Mesothelial cell of epicardium (in vitro differentiated cells): ENCODE measurements around the gene GALNT10. TPM values are rescaled to one million over a fixed set of nuclear protein-coding genes. Genes with fewer than 3 reads are reported as not detected.

Experiments
- DNase-seq, 2 experiments: peaks; one replicate each; pipeline ENCODE4 v3.0.0; 2021; ENCODE audit warnings: low spot score in 2 of 2; ENCODE audit not compliant: unreplicated experiment in 2 of 2
- H3K27ac Mint-ChIP-seq: 2 replicates; pipeline ENCODE4 v1.8.0; 2021; ENCODE audit warnings: mixed read lengths
- H3K27me3 Mint-ChIP-seq: 2 replicates; pipeline ENCODE4 v1.8.0; 2021; ENCODE audit warnings: low read depth, mixed read lengths
- H3K36me3 Mint-ChIP-seq: 2 replicates; pipeline ENCODE4 v1.8.0; 2021; ENCODE audit warnings: mixed read lengths
- H3K4me1 Mint-ChIP-seq: 2 replicates; pipeline ENCODE4 v1.8.0; 2021; ENCODE audit warnings: mixed read lengths
- H3K4me3 Mint-ChIP-seq: 2 replicates; pipeline ENCODE4 v1.8.0; 2021; ENCODE audit warnings: mild to moderate bottlenecking, moderate library complexity, mixed read lengths
- H3K9me3 Mint-ChIP-seq: 2 replicates; pipeline ENCODE4 v1.8.0; 2021; ENCODE audit warnings: mixed read lengths
- total RNA-seq: library from RNA; stranded (reverse); gene quantifications from 3 replicates; pipeline ENCODE4 v1.2.1, GENCODE V29; 2021
- TF ChIP-seq, protein P1 (sequence below): fragments of 200-600 bp; sonication (generic); IDR thresholded peaks from one replicate; pipeline ENCODE4 v1.5.0; 2021; ENCODE audit warnings: antibody characterized with exemption; ENCODE audit not compliant: unreplicated experiment

GALNT10 gene
- total RNA-seq, 1 donor from 2014 or later = 13.9 TPM

DNA sequence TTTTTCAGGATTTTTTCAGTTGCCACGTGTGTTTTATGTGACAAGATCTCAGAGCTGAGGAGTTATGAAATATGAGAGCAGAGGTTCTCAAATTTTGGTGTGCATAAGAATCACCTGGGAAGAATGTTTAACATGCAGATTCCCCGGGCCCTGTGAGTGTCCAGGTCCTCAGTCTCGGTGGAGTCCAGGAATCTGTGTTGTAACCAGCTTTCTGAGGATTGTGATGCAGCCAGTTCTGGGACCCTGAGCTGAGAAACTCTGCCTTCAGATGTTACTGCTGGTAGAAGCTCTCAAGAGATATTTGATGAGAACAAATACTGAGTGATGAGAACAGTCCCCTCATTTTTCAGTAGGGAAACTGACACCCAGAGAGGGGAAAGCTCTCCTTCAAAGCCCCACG, 152.4 kb downstream of the GALNT10 start:
- Mint-ChIP-seq H3K9me3 (no peaks in the 10 kb centered on the region), H3K4me3 (no peak overlapping the region), H3K27ac (peak overlapping the region; percentile 78), H3K36me3 (no peaks in the 10 kb centered on the region), H3K27me3 (no peaks in the 10 kb centered on the region), H3K4me1 (peaks cover 28% of the 10 kb centered on the region)
- DNase-seq = no peak
- TF ChIP-seq, protein P1, sequence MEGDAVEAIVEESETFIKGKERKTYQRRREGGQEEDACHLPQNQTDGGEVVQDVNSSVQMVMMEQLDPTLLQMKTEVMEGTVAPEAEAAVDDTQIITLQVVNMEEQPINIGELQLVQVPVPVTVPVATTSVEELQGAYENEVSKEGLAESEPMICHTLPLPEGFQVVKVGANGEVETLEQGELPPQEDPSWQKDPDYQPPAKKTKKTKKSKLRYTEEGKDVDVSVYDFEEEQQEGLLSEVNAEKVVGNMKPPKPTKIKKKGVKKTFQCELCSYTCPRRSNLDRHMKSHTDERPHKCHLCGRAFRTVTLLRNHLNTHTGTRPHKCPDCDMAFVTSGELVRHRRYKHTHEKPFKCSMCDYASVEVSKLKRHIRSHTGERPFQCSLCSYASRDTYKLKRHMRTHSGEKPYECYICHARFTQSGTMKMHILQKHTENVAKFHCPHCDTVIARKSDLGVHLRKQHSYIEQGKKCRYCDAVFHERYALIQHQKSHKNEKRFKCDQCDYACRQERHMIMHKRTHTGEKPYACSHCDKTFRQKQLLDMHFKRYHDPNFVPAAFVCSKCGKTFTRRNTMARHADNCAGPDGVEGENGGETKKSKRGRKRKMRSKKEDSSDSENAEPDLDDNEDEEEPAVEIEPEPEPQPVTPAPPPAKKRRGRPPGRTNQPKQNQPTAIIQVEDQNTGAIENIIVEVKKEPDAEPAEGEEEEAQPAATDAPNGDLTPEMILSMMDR = no peak

DNA sequence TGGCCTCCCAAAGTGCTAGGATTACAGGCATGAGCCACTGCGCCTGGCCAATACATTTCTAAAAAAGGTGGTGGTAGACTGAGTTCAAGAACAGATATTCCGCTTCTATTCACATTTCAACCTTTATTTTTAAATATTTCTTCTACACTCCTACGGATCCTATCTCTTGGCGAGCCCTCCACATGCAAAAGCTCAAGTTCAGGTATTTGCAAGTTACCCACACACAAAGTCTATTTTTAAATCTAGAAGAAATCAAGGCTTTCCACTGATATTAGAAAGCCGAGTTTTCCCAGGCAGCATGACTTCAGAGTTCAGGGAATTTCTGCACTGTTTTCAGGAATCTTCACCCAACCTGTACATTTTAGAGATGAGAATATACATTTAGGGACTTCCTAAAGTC, 153.9 kb downstream of the GALNT10 start:
- H3K9me3 Mint-ChIP-seq = no peaks in the 10 kb centered on the region
- DNase-seq = no peak
- peaks cover 28% of the 10 kb centered on the region for H3K4me1 Mint-ChIP-seq
- TF ChIP-seq, protein P1 = no peak
- H3K36me3 Mint-ChIP-seq = no peaks in the 10 kb centered on the region
- no peak overlapping the region for H3K27ac Mint-ChIP-seq
- H3K27me3 Mint-ChIP-seq = no peaks in the 10 kb centered on the region
- no peak overlapping the region for H3K4me3 Mint-ChIP-seq

- DNase-seq = no peak
- TF ChIP-seq, protein P1 = no peak
- peaks cover 28% of the 10 kb centered on the region for H3K4me1 Mint-ChIP-seq
- no peaks in the 10 kb centered on the region for H3K9me3 Mint-ChIP-seq
- no peaks in the 10 kb centered on the region for H3K27me3 Mint-ChIP-seq
- H3K4me3 Mint-ChIP-seq = no peak overlapping the region
- H3K36me3 Mint-ChIP-seq = no peaks in the 10 kb centered on the region
- no peak overlapping the region for H3K27ac Mint-ChIP-seq
These were observed 154.9 kb downstream of the GALNT10 start for GRCh38 chr5:154345255-154345952.

- no peaks in the 10 kb centered on the region for H3K27me3 Mint-ChIP-seq
- H3K27ac Mint-ChIP-seq = no peak overlapping the region
- peaks cover 28% of the 10 kb centered on the region for H3K4me1 Mint-ChIP-seq
- TF ChIP-seq, protein P1 = no peak
- no peak overlapping the region for H3K4me3 Mint-ChIP-seq
- no peaks in the 10 kb centered on the region for H3K9me3 Mint-ChIP-seq
- H3K36me3 Mint-ChIP-seq = no peaks in the 10 kb centered on the region
- DNase-seq = no peak
These were observed 155.9 kb downstream of the GALNT10 start for GRCh38 chr5:154346427-154346826.

DNA sequence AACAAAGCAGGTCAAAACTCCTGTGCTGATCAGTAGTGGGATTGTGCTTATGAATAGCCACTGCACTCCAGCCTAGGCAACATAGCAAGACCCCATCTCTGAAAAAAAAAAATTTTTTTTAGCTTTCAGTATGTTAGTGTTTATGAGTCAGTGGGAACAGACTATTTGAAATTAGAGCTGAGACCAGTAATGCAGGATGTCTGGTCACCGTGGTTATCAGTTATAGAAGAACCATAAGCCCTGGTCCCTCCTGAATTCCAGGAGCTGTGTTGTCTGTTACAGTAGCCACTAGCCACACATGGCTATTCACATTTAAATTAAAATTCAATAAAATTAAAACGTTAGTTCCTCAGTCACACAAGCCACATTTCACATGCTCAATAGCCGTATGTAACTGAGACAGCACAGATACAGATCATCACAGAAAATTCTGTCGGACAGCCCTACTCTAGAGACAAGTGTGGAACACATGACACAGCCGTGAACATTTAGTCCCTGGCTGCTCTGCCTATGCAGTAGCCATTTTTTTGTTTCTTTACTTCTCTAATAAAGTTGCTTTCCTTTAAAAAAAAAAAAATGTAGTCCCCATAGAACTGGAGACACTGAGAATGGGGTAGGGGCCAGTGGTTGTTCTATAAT, 159.2 kb downstream of the GALNT10 start:
- TF ChIP-seq, protein P1 = no peak
- Mint-ChIP-seq H3K27me3 (peaks cover 6% of the 10 kb centered on the region), H3K36me3 (no peaks in the 10 kb centered on the region), H3K27ac (no peak overlapping the region), H3K9me3 (no peaks in the 10 kb centered on the region), H3K4me1 (peaks cover 7% of the 10 kb centered on the region), H3K4me3 (no peak overlapping the region)
- DNase-seq = no peak
